Activated effector memory CD4-positive, alpha-beta T cell treated with Interleukin-2 at 50 U/mL for 16 hours (primary cell): ENCODE data around the gene NTRK3.
"Not testable (repeated sequence)": the region's sequence is repeated elsewhere in the genome, so short reads cannot be mapped to it uniquely, and the experiment has no call there.

Experiments
- DNase-seq: peaks from one replicate; pipeline ENCODE4 v3.0.0-alpha.2; 2020

The NTRK3 gene

GRCh38 chr15:88072133-88072532 is 184.4 kb downstream of the NTRK3 start:
- not testable (repeated sequence) for DNase-seq

- no peak for DNase-seq
Observed at GRCh38 chr15:88071141-88071540, 185.4 kb downstream of the NTRK3 start.

- no peak for DNase-seq
Observed at GRCh38 chr15:88069561-88069960, 187.0 kb downstream of the NTRK3 start.

GRCh38 chr15:88067331-88067685 is 189.2 kb downstream of the NTRK3 start:
- DNase-seq: no peak

- no peak for DNase-seq
Observed at GRCh38 chr15:88066636-88067330, 189.8 kb downstream of the NTRK3 start.

GRCh38 chr15:88061452-88061851 is 195.1 kb downstream of the NTRK3 start:
- DNase-seq: no peak

- no peak for DNase-seq
Observed at GRCh38 chr15:88060383-88060782, 196.2 kb downstream of the NTRK3 start.

GRCh38 chr15:88057836-88058235 is 198.7 kb downstream of the NTRK3 start:
- no peak for DNase-seq

- DNase-seq: no peak
Observed at GRCh38 chr15:88049506-88049905, 207.0 kb downstream of the NTRK3 start.

- no peak for DNase-seq
Observed at GRCh38 chr15:88048755-88049154, 207.8 kb downstream of the NTRK3 start.

GRCh38 chr15:88048237-88048636 is 208.3 kb downstream of the NTRK3 start:
- DNase-seq: no peak

- no peak for DNase-seq
Observed at GRCh38 chr15:88046576-88047129, 209.9 kb downstream of the NTRK3 start.

- no peak for DNase-seq
Observed at GRCh38 chr15:88043396-88043795, 213.1 kb downstream of the NTRK3 start.

- no peak for DNase-seq
Observed at GRCh38 chr15:88042047-88042446, 214.5 kb downstream of the NTRK3 start.

GRCh38 chr15:88040516-88040915 is 216.0 kb downstream of the NTRK3 start:
- no peak for DNase-seq

- DNase-seq: no peak
Observed at GRCh38 chr15:88038261-88038660, 218.3 kb downstream of the NTRK3 start.

- no peak for DNase-seq
Observed at GRCh38 chr15:88036154-88036839, 220.2 kb downstream of the NTRK3 start.

- no peak for DNase-seq
Observed at GRCh38 chr15:88035381-88035780, 221.2 kb downstream of the NTRK3 start.

- not testable (repeated sequence) for DNase-seq
Observed at GRCh38 chr15:88033421-88033820, 223.1 kb downstream of the NTRK3 start.

- no peak for DNase-seq
Observed at GRCh38 chr15:88032787-88033186, 223.8 kb downstream of the NTRK3 start.

- no peak for DNase-seq
Observed at GRCh38 chr15:88031461-88031860, 225.1 kb downstream of the NTRK3 start.

- DNase-seq: no peak
Observed at GRCh38 chr15:88029696-88030095, 226.8 kb downstream of the NTRK3 start.

- DNase-seq: no peak
Observed at GRCh38 chr15:88028024-88028423, 228.5 kb downstream of the NTRK3 start.

- DNase-seq: no peak
Observed at GRCh38 chr15:88023914-88024313, 232.6 kb downstream of the NTRK3 start.
